ENCODE measurements around the gene CKAP5.

DNA sequence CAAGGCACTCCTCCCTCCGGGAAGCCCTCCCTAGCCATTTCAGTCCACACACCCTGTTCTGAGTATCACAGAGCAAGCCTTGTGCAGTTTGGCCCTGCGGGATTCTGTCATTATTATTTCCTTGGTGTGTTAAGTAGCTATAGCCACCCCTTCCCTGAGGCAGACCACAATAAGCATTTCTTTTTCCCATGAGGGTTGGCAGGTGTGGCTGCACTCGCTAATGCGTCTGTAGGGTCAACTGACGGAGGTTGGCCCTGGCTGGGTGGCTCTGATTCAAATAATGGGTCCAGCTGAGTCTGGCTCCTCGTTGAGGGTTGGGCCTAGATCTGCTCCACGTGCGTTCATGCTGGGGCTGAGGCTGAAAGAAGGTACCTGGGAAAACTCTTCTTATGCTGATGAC is 122.0 kb downstream of the CKAP5 start:
- TF ChIP-seq POLR2A (IDR thresholded peaks at IDR 0.05) (no peak), CTCF (IDR thresholded peaks at IDR 0.05) (no peak), EP300 (IDR thresholded peaks at IDR 0.05) (no peak), POLR2AphosphoS5 (IDR thresholded peaks at IDR 0.05) (no peak)

Data from suprapubic skin (tissue), 4 donors.